Fibroblast of the conjunctiva (primary cell): Measurements from ENCODE around the gene ZNF837.

ENCODE experiments used
- DNase-seq: peaks from one replicate; pipeline ENCODE4 v3.0.0-alpha.2; 2010; ENCODE audit warnings: low read depth

The ZNF837 gene

GRCh38 chr19:58318297-58318696 lies 62.5 kb downstream of the ZNF837 start:
- no peak for DNase-seq
